NOMO-1 (cell line): ENCODE data around the gene CYP2C19.
"Not testable (repeated sequence)": the region's sequence is repeated elsewhere in the genome, so short reads cannot be mapped to it uniquely, and the experiment has no call there.

Source experiments
- DNase-seq, 2 experiments: peaks; one replicate each; lab custom pipeline; 2025; ENCODE audit not compliant: unreplicated experiment in 2 of 2; lab: John Stamatoyannopoulos, UW

The CYP2C19 gene

GRCh38 chr10:94878649-94879048 is 116.2 kb downstream of the CYP2C19 start:
- DNase-seq, result no peak

GRCh38 chr10:94879214-94879613 is 116.7 kb downstream of the CYP2C19 start:
- DNase-seq, result no peak

- no peak for DNase-seq
These were observed 126.6 kb downstream of the CYP2C19 start for GRCh38 chr10:94889123-94889522.

GRCh38 chr10:94890264-94891022 is 128.0 kb downstream of the CYP2C19 start:
- DNase-seq, result no peak

- not testable (repeated sequence) for DNase-seq
These were observed 135.9 kb downstream of the CYP2C19 start for GRCh38 chr10:94898414-94898813.

- no peak for DNase-seq
These were observed 139.6 kb downstream of the CYP2C19 start for GRCh38 chr10:94902080-94902479.

GRCh38 chr10:94902570-94902969 is 140.1 kb downstream of the CYP2C19 start:
- DNase-seq, result peak in 1 of 2 experiments; percentile 23
